H1 (cell line): Measurements from ENCODE around the gene PDE4D. TPM values are rescaled to one million over a fixed set of nuclear protein-coding genes. Genes with fewer than 3 reads are reported as not detected.

Source experiments
- CTCF ChIA-PET: fragments of 300-600 bp; sonication (Branson Sonifier 250); formaldehyde crosslinking; loops from one replicate; lab custom pipeline; 2021; ENCODE audit not compliant: partially characterized antibody; lab: Charles Lee
- POLR2A ChIA-PET: fragments of 300-600 bp; sonication (Branson Sonifier 250); formaldehyde crosslinking; loops from one replicate; lab custom pipeline; 2021; ENCODE audit warnings: inconsistent platforms; ENCODE audit not compliant: partially characterized antibody; lab: Charles Lee
- DNase-seq, 2 experiments: peaks; one replicate each; pipeline versions ENCODE4 v3.0.0 to v3.0.0-alpha.2; 2010 to 2022; ENCODE audit warnings: low spot score in 2 of 2, low read depth in 1 of 2, mixed read lengths in 1 of 2
- FAIRE-seq: peaks from 2 replicates; lab custom pipeline; 2011; peaks lifted over from hg19 to GRCh38; lab: Jason Lieb, UNC
- H2AFZ ChIP-seq: 2 replicates; pipeline ENCODE4 v1.8.1; 2012; ENCODE audit warnings: low read length, inconsistent platforms
- H2AK5ac ChIP-seq: 2 replicates; pipeline ENCODE4 v1.6.1; 2013; ENCODE audit warnings: low read depth, low read length
- H2BK120ac ChIP-seq: replicated peaks from 2 replicates; pipeline ENCODE3; 2013; ENCODE audit warnings: low read depth, low read length, inconsistent platforms
- H2BK12ac ChIP-seq: 2 replicates; pipeline ENCODE4 v1.6.1; 2013; ENCODE audit warnings: low read depth, low read length
- H2BK15ac ChIP-seq: 2 replicates; pipeline ENCODE4 v1.6.1; 2013; ENCODE audit warnings: low read length
- H2BK20ac ChIP-seq: 2 replicates; pipeline ENCODE4 v1.6.1; 2013; ENCODE audit warnings: low read length
- H2BK5ac ChIP-seq: 2 replicates; pipeline ENCODE4 v1.6.1; 2013; ENCODE audit warnings: low read depth, low read length
- H3K14ac ChIP-seq: 2 replicates; pipeline ENCODE4 v1.6.1; 2013; ENCODE audit warnings: inconsistent platforms; ENCODE audit not compliant: insufficient read length
- H3K18ac ChIP-seq: 2 replicates; pipeline ENCODE4 v1.6.1; 2013; ENCODE audit warnings: low read length; ENCODE audit errors: extremely low read depth
- H3K23ac ChIP-seq: 2 replicates; pipeline ENCODE4 v1.6.1; 2013; ENCODE audit warnings: inconsistent platforms; ENCODE audit not compliant: insufficient read length
- H3K23me2 ChIP-seq: 2 replicates; pipeline ENCODE4 v1.6.1; 2013; ENCODE audit warnings: low read depth, low read length
- H3K27ac ChIP-seq: 2 replicates; pipeline ENCODE4 v1.6.1; 2011; ENCODE audit warnings: low read depth, low read length, inconsistent platforms
- H3K27me3 ChIP-seq, 4 experiments: replicated peaks in 1 of 4; 1 replicate in 1 of 4; 2 replicates in 3 of 4; pipeline versions ENCODE4 v1.6.1 to v1.8.1; 2011 to 2013; ENCODE audit warnings: low read length in 3 of 4, mild to moderate bottlenecking in 3 of 4, inconsistent platforms in 2 of 4, mixed read lengths in 2 of 4, moderate library complexity in 1 of 4; ENCODE audit not compliant: control insufficient read depth in 3 of 4, insufficient read depth in 3 of 4; ENCODE audit errors: extremely low read depth in 1 of 4
- H3K36me3 ChIP-seq, 4 experiments: 2 replicates each; pipeline versions ENCODE4 v1.6.1 to v1.8.1; 2011 to 2013; ENCODE audit warnings: mild to moderate bottlenecking in 4 of 4, low read length in 3 of 4, moderate library complexity in 2 of 4, control low read depth in 1 of 4, inconsistent platforms in 1 of 4; ENCODE audit not compliant: insufficient read depth in 4 of 4, control insufficient read depth in 2 of 4
- H3K4ac ChIP-seq: replicated peaks from 2 replicates; pipeline ENCODE3; 2013; ENCODE audit warnings: low read length, low read depth, mixed read lengths, inconsistent platforms; ENCODE audit not compliant: insufficient read length
- H3K4me1 ChIP-seq, 4 experiments: replicated peaks in 1 of 4; 1 replicate in 1 of 4; 2 replicates in 3 of 4; pipeline versions ENCODE4 v1.6.1 to v1.8.1; 2011 to 2013; ENCODE audit warnings: low read length in 3 of 4, inconsistent platforms in 2 of 4, mixed read lengths in 1 of 4; ENCODE audit not compliant: insufficient read depth in 4 of 4, control insufficient read depth in 3 of 4
- H3K4me2 ChIP-seq, 2 experiments: 2 replicates each; pipeline versions ENCODE4 v1.6.1 to v1.8.1; 2011 to 2013; ENCODE audit warnings: low read depth in 2 of 2, low read length in 2 of 2, control low read depth in 1 of 2, inconsistent platforms in 1 of 2, mild to moderate bottlenecking in 1 of 2; ENCODE audit not compliant: insufficient read depth in 1 of 2
- H3K4me3 ChIP-seq, 4 experiments: fragments of 200-600, 300-600 bp in 1 of 4; sonication (generic), shearing (Covaris generic), sonication (Bioruptor Twin) in 1 of 4; 2 replicates each; pipeline versions ENCODE4 v1.5.1 to v1.8.1; 2011 to 2016; ENCODE audit warnings: low read length in 4 of 4, low read depth in 3 of 4, control low read depth in 2 of 4, inconsistent platforms in 2 of 4, mild to moderate bottlenecking in 2 of 4, mixed read lengths in 1 of 4, moderate library complexity in 1 of 4; ENCODE audit not compliant: insufficient read depth in 2 of 4; ENCODE audit errors: extremely low read depth in 1 of 4
- H3K56ac ChIP-seq: replicated peaks from 2 replicates; pipeline ENCODE3; 2013; ENCODE audit warnings: low read depth, mild to moderate bottlenecking, mixed read lengths, low read length, inconsistent platforms; ENCODE audit not compliant: insufficient read length
- H3K79me1 ChIP-seq: 2 replicates; pipeline ENCODE4 v1.6.1; 2013; ENCODE audit warnings: low read depth, low read length, control low read depth
- H3K79me2 ChIP-seq, 2 experiments: 2 replicates each; pipeline versions ENCODE4 v1.6.1 to v1.8.1; 2012 to 2013; ENCODE audit warnings: low read length in 2 of 2, mild to moderate bottlenecking in 2 of 2, inconsistent platforms in 1 of 2; ENCODE audit not compliant: insufficient read depth in 2 of 2, control insufficient read depth in 1 of 2
- H3K9ac ChIP-seq, 4 experiments: replicated peaks in 1 of 4; 1 replicate in 1 of 4; 2 replicates in 3 of 4; pipeline versions ENCODE4 v1.6.1 to v1.8.1; 2011 to 2013; ENCODE audit warnings: low read depth in 3 of 4, low read length in 3 of 4, control low read depth in 2 of 4, mild to moderate bottlenecking in 2 of 4, moderate library complexity in 2 of 4, inconsistent platforms in 1 of 4; ENCODE audit errors: extremely low read depth in 1 of 4
- H3K9me3 ChIP-seq, 2 experiments: 2 replicates each; pipeline versions ENCODE4 v1.6.1 to v1.8.1; 2012 to 2013; ENCODE audit warnings: mild to moderate bottlenecking in 2 of 2, moderate library complexity in 2 of 2, control low read depth in 1 of 2, inconsistent platforms in 1 of 2, low read depth in 1 of 2, low read length in 1 of 2, mixed read lengths in 1 of 2; ENCODE audit not compliant: insufficient read depth in 2 of 2
- H4K20me1 ChIP-seq, 2 experiments: replicated peaks in 1 of 2; 2 replicates each; pipeline versions ENCODE3 to v1.8.1; 2011 to 2013; ENCODE audit warnings: inconsistent platforms in 2 of 2, low read length in 2 of 2, mild to moderate bottlenecking in 1 of 2; ENCODE audit not compliant: insufficient read depth in 2 of 2, control insufficient read depth in 1 of 2
- H4K5ac ChIP-seq: 2 replicates; pipeline ENCODE4 v1.6.1; 2013; ENCODE audit warnings: low read length, low read depth, mixed read lengths, inconsistent platforms; ENCODE audit not compliant: insufficient read length
- H4K8ac ChIP-seq: 2 replicates; pipeline ENCODE4 v1.8.0; 2013; ENCODE audit warnings: mild to moderate bottlenecking, moderate library complexity, low read length, inconsistent platforms; ENCODE audit not compliant: insufficient read depth; ENCODE audit errors: extremely low read depth
- H4K91ac ChIP-seq: replicated peaks from 2 replicates; pipeline ENCODE3; 2013; ENCODE audit warnings: low read length, mixed read lengths, inconsistent platforms; ENCODE audit not compliant: insufficient read length
- BRCA1 ChIP-seq: IDR thresholded peaks from 2 replicates; pipeline ENCODE4 v1.6.1; 2012; ENCODE audit warnings: low read depth, low read length, improper control_type of control experiment
- CBX5 ChIP-seq: fragments of 300-800, 300-1000 bp; sonication (generic); IDR thresholded peaks from 2 replicates; pipeline ENCODE4 v1.7.1; 2016; ENCODE audit warnings: antibody characterized with exemption, low read length, low read depth
- CHD1 ChIP-seq: IDR thresholded peaks from 2 replicates; pipeline ENCODE4 v1.6.1; 2012; ENCODE audit warnings: low read depth, low read length, improper control_type of control experiment
- EGR1 ChIP-seq: IDR thresholded peaks from 2 replicates; pipeline ENCODE4 v1.6.1; 2011; ENCODE audit warnings: low read depth, low read length, borderline replicate concordance
- GTF2F1 ChIP-seq: IDR thresholded peaks from 2 replicates; pipeline ENCODE4 v1.6.1; 2012; ENCODE audit warnings: low read depth, low read length, improper control_type of control experiment, borderline replicate concordance
- JUN ChIP-seq: IDR thresholded peaks from 2 replicates; pipeline ENCODE4 v1.6.1; 2011; ENCODE audit warnings: low read depth, mild to moderate bottlenecking, improper control_type of control experiment, low read length
- KDM5A ChIP-seq: fragments of 200-600 bp; IDR thresholded peaks from 2 replicates; pipeline ENCODE4 v1.7.1; 2012; ENCODE audit warnings: mild to moderate bottlenecking, low read length, inconsistent platforms, mixed read lengths
- MAFK ChIP-seq: IDR thresholded peaks from 2 replicates; pipeline ENCODE4 v1.6.1; 2012; ENCODE audit warnings: low read depth, mild to moderate bottlenecking, improper control_type of control experiment, low read length
- PHF8 ChIP-seq: fragments of 200-600 bp; sonication (generic); conservative IDR thresholded peaks from 2 replicates; pipeline ENCODE4 v1.7.1; 2012; ENCODE audit warnings: low read depth, mild to moderate bottlenecking, inconsistent platforms, low read length, moderate library complexity
- POLR2AphosphoS5 ChIP-seq: IDR thresholded peaks from 2 replicates; pipeline ENCODE4 v1.6.1; 2011; ENCODE audit warnings: low read depth, low read length
- POU5F1 ChIP-seq: IDR thresholded peaks from 2 replicates; pipeline ENCODE4 v1.6.1; 2011; ENCODE audit warnings: low read depth, mild to moderate bottlenecking, low read length, moderate library complexity
- RFX5 ChIP-seq: IDR thresholded peaks from 2 replicates; pipeline ENCODE4 v1.6.1; 2011; ENCODE audit warnings: low read depth, low read length, improper control_type of control experiment, borderline replicate concordance
- SUZ12 ChIP-seq: fragments of 200-600 bp; sonication (generic); IDR thresholded peaks from 2 replicates; pipeline ENCODE4 v1.6.1; 2012; ENCODE audit warnings: mild to moderate bottlenecking, inconsistent platforms, low read length, moderate library complexity, mixed read lengths
- TAF1 ChIP-seq: IDR thresholded peaks from 2 replicates; pipeline ENCODE4 v1.6.1; 2011; ENCODE audit warnings: mild to moderate bottlenecking, low read depth, low read length
- WGBS, 2 experiments: shearing (Covaris generic) in 1 of 2; methylation state at CpG; one replicate each; pipeline versions ENCODE4 v1.1.6 to v1.1.7; 2013 to 2015; ENCODE audit warnings: low lambda C conversion rate in 2 of 2, mixed read lengths in 2 of 2, inconsistent platforms in 1 of 2, low coverage in 1 of 2, missing lambda C conversion rate in 1 of 2; ENCODE audit not compliant: insufficient replicate concordance in 2 of 2, insufficient coverage in 1 of 2, insufficient read length in 1 of 2; ENCODE audit errors: extremely low coverage in 1 of 2, missing lambda C conversion rate in 1 of 2; 5-methylcytosine and 5-hydroxymethylcytosine counted together
- polyA plus RNA-seq, 7 experiments: library from polyadenylated mRNA; depleted of rRNA in 3 of 7; stranded (reverse) in 5 of 7; unstranded in 2 of 7; fragments of >200 nt in 5 of 7; fragments of 200-250 nt in 2 of 7; gene quantifications; 1 replicate in 5 of 7; 2 replicates in 1 of 7; 4 replicates in 1 of 7; pipeline versions ENCODE4 v1.2.1 to v1.2.3, GENCODE V29; 2011 to 2013; ENCODE audit warnings: missing spikeins in 2 of 7, mixed read lengths in 2 of 7
- total RNA-seq: library from RNA; stranded (reverse); fragmentation: NEBNext Ultra II Directional; extraction: Animal tissue kit (Norgen Biotek cat#: 25700); gene quantifications from 2 replicates; pipeline ENCODE4 v1.2.1, GENCODE V29; 2021
- TF ChIP-seq, protein P1 (sequence below): IDR thresholded peaks from 2 replicates; pipeline ENCODE4 v1.6.1; 2011; ENCODE audit warnings: low read depth, mild to moderate bottlenecking, low read length; ENCODE audit not compliant: insufficient read depth

The PDE4D gene
- total and polyA plus RNA-seq, 2 of the 8 experiments (the other 6 are each of a cell fraction or from before 2014, with no cell fraction given): 2.3 to 3.7 TPM

DNA sequence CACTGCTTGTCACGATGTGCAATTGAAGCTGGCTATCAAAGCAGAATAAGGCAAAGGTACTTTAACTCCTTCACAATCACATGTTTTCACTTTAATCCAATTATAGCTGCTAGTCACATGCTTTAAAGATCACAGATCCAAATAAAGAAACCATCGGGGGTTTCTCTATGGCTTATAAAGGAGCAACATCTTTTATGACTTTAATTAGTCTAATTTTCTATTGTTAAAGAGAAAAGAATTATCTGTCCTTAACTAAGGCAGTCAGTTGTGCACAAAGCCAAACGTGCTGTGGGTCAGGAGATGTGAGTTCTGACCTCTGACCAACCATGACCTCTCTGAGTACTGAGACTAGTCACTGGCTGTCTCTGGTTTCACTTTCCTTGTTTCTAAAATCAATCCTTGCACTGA is 749.6 kb downstream of the PDE4D start:
- Histone ChIP-seq H4K5ac (no peak overlapping the region), H3K23me2 (no peaks in the 10 kb centered on the region), H3K4me3 (no peak overlapping the region), H2BK12ac (no peak overlapping the region), H4K91ac (no peak overlapping the region), H2BK5ac (no peak overlapping the region), H2BK120ac (no peak overlapping the region), H3K18ac (no peak overlapping the region), H4K8ac (no peak overlapping the region), H3K79me1 (no peaks in the 10 kb centered on the region), H3K27ac (no peak overlapping the region), H3K14ac (no peak overlapping the region), H2AFZ (no peak overlapping the region), H3K4ac (no peak overlapping the region), H2AK5ac (no peak overlapping the region), H3K56ac (no peak overlapping the region), H3K9me3 (peaks cover 4% of the 10 kb centered on the region in 2 experiments; a peak in 2 of 4 replicates), H3K9ac (no peak overlapping the region), H3K36me3 (no peaks in the 10 kb centered on the region), H3K27me3 (no peaks in the 10 kb centered on the region), H2BK15ac (no peak overlapping the region), H2BK20ac (no peak overlapping the region), H3K23ac (no peak overlapping the region), H4K20me1 (peaks cover 0 to 1% of the 10 kb centered on the region in 2 experiments), H3K4me1 (no peaks in the 10 kb centered on the region), H3K79me2 (no peaks in the 10 kb centered on the region), H3K4me2 (no peak overlapping the region)
- DNase-seq (no peak), FAIRE-seq (no peak)
- POLR2A ChIA-PET: no interaction called here
- WGBS, 2 experiments: 92% methylated on average over 3 of the region's 3 CpGs; no CpG with 5 or more reads in 1 of the 2 experiments
- CTCF ChIA-PET: interaction anchor here (1.1 to 1.8 kb wide), 4 partner anchors 10 to 31 kb away, joined by 3 to 7 read pairs (median 3); no protein-coding TSS in a partner anchor
- TF ChIP-seq POU5F1 (no peak), KDM5A (no peak), PHF8 (no peak), EGR1 (no peak), TAF1 (no peak), MAFK (no peak), GTF2F1 (no peak), POLR2AphosphoS5 (no peak), JUN (no peak), CHD1 (no peak), RFX5 (no peak), SUZ12 (no peak), CBX5 (no peak), BRCA1 (no peak)
- TF ChIP-seq, protein P1, sequence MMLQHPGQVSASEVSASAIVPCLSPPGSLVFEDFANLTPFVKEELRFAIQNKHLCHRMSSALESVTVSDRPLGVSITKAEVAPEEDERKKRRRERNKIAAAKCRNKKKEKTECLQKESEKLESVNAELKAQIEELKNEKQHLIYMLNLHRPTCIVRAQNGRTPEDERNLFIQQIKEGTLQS: no peak
